MM.1S (cell line): ENCODE measurements around the gene HAPLN2.

Experiments used
- CTCF ChIP-seq: fragments of 300-600 bp; sonication (generic); IDR thresholded peaks from 2 replicates; pipeline ENCODE4 v1.5.1; 2016; ENCODE audit warnings: antibody characterized with exemption, low read length, mixed read lengths
- EZH2 ChIP-seq: fragments of 300-600 bp; sonication (generic); optimal IDR thresholded peaks from 2 replicates; pipeline ENCODE3; 2017; ENCODE audit warnings: low read depth, mild to moderate bottlenecking, antibody characterized with exemption, low read length, mixed read lengths
- EZH2phosphoT487 ChIP-seq: fragments of 300-600 bp; sonication (generic); IDR thresholded peaks from 2 replicates; pipeline ENCODE4 v1.6.1; 2018; ENCODE audit warnings: antibody characterized with exemption, low read length

DNA sequence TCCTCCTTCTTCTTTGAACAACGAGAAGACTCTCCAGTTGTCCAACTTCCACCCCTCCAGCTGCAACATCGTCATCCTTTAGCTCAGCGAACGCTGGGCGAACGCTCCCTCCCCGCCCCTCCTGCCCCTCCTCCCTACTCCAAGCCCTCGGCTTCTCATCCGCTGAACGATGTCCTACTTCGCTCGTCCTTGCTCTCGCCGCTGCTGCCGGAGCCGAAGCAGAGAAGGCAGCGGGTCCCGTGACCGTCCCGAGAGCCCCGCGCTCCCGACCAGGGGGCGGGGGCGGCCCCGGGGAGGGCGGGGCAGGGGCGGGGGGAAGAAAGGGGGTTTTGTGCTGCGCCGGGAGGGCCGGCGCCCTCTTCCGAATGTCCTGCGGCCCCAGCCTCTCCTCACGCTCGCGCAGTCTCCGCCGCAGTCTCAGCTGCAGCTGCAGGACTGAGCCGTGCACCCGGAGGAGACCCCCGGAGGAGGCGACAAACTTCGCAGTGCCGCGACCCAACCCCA is 22.6 kb downstream of the HAPLN2 start, which contains the start of gene BCAN:
- no peak for TF ChIP-seq CTCF
- no peak for TF ChIP-seq EZH2phosphoT487
- TF ChIP-seq EZH2 = no peak
